Suprapubic skin (tissue), 4 donors: Measurements from ENCODE around the gene DTNB.

Experiments used
- CTCF ChIP-seq, 2 donors: fragments of 200-600 bp in 1 of 2; fragments of 450-650 bp in 1 of 2; sonication (generic) in 1 of 2; IDR thresholded peaks; one replicate each; pipeline ENCODE4 v1.5.1; 2016 to 2019; ENCODE audit warnings: antibody characterized with exemption in 2 of 2, mild to moderate bottlenecking in 1 of 2, moderate library complexity in 1 of 2
- POLR2A ChIP-seq, 2 donors: fragments of 450-650 bp; IDR thresholded peaks; one replicate each; pipeline ENCODE4 v1.6.1; 2017; ENCODE audit warnings: antibody characterized with exemption in 2 of 2, mild to moderate bottlenecking in 2 of 2, moderate library complexity in 2 of 2
- POLR2AphosphoS5 ChIP-seq, 3 donors: sonication (generic); formaldehyde crosslinking; IDR thresholded peaks; one replicate each; pipeline ENCODE4 v1.6.1; 2017; ENCODE audit warnings: antibody characterized with exemption in 3 of 3

DNA sequence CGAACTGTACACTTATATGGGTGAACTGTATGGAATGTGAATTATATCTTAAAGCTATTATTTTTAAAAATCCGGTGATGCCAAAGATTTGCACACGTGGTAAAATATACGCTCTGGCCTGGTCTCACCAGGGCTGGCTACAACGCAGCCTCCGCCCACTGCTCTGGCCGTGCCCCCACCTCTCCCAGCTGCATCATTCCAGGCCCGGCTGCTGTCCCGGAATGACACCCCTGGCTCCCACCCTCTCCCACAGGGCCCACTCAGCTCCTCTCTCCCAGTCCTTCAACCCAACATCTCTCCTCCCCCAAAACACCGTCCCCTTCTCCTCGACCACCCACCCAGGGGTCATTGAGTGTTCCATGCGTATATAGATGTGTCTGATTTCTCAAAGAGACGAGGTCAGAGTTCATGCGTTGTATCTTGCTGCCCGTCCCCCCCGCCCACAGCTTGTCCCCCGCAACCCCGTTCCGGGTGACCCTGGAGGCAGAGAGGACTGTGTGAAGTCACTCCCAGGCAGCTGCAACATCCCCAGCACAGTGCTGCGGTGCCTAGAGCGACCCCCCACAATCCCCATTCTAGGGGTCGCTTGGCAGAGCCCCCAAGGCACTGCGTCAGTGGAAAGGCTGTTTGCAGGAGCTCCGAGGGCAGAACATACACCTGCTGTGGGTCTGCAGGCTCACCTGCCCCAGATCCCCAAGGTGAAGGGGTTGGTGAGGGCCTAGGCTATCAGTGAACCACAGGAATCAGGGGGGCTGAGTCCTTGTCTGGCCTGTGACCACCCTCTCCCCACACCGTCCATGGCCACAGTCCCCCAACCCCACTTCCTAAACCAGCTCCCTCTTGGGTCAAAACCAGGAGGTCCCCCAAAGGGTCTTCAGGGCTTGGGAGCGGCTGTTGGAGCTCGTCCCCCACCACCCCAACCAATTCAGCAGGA, 345.0 kb downstream of the DTNB start:
- TF ChIP-seq POLR2A (IDR thresholded peaks at IDR 0.05) (no peak), POLR2AphosphoS5 (IDR thresholded peaks at IDR 0.05) (no peak), CTCF (IDR thresholded peaks at IDR 0.05) (no peak)
